NCI-H510A treated with DMSO at 0.1 percent for 48 hours (cell line): ENCODE measurements around the gene CTBP1.

Experiments used
- DNase-seq: peaks from one replicate; lab custom pipeline; 2025; lab: John Stamatoyannopoulos, UW

CTBP1 gene

GRCh38 chr4:1283711-1284110, 34.8 kb upstream of the CTBP1 start:
- no peak for DNase-seq

GRCh38 chr4:1279253-1279652, 30.3 kb upstream of the CTBP1 start:
- DNase-seq, result no peak

DNA sequence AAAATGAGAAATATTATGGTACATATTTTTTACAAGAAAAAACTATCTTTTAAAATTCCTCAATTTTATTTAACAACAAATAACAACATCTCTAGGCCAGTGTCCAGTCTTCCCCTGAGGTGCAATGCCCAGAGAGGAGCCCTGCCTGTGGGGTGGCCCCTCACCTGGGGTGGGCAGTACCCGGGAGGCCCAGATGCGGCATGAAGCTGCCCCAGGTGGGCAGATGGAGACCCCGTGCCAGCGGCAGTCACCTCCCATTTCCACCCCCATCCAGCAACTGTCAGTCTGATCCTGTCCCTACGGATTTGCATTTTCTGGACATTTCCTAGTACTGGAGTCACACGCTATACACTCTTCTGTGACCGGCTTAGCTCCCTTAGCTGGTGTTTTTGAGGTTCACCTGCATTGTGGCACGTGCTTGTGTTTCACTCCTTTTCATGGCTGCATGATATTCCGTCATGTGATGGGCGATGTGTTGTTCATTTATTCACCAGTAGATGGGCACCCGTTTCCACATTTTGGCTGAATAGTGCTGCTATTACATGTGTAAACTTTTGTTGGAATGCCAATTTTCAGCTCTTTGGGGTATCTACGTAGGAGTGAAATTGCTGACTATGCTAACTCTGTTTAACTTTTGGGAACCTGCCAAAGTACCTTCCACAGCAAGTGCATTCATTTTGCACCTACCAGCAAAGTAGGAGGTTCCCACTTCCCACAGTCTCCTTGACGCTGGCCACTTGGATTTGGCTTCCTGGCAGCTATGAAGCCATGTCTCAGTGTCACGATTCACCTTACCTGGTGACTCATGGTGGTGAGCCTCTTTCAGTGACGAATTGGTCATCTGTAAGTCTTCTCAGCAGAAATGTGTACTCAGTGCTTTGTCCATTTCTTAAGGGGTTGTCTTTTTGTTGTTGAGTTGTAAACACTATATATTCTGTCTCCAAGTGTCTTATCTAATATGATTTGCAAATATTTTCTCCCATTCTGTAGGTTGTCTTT, 29.0 kb upstream of the CTBP1 start:
- DNase-seq, result no peak

- no peak for DNase-seq
Observed at GRCh38 chr4:1276984-1277383, 28.1 kb upstream of the CTBP1 start.

DNA sequence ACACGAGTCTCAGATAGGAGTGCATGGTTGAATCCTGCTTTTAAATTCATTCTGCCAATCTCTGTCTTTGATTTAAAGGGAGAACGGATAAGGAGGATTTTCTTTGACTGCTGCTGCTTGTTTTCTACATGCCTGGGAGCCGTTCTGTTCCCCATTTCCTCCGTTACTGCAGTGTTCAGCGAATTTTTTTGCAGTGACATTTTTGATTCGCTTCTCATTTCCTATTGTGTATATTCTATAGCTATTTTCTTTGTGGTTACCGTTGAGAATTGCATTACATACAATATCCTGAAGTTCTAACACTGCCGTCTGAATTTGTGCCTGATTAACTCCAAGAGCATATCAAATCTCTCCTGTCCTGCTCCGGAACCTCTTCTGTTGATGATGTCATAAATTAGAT, 25.9 kb upstream of the CTBP1 start:
- DNase-seq, result no peak

DNA sequence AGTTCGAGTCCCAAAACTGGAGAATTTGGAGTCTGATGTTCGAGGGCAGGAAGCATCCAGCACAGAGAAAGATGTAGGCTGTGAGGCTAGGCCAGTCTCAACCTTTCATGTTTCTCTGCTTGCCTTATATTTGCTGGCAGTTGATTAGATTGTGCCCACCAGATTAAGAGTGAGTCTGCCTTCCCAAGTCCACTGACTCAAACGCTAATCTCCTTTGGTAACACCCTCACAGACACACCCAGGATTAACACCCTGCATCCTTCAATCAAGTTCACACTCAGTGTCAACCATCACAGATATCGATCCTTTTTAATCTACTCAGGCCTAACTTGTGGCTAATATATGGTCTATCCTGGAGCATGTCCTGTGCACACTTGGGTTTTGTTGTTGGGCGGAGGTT, 22.8 kb upstream of the CTBP1 start:
- DNase-seq, result no peak

- DNase-seq, result no peak
Observed at GRCh38 chr4:1269209-1269608, 20.3 kb upstream of the CTBP1 start.

DNA sequence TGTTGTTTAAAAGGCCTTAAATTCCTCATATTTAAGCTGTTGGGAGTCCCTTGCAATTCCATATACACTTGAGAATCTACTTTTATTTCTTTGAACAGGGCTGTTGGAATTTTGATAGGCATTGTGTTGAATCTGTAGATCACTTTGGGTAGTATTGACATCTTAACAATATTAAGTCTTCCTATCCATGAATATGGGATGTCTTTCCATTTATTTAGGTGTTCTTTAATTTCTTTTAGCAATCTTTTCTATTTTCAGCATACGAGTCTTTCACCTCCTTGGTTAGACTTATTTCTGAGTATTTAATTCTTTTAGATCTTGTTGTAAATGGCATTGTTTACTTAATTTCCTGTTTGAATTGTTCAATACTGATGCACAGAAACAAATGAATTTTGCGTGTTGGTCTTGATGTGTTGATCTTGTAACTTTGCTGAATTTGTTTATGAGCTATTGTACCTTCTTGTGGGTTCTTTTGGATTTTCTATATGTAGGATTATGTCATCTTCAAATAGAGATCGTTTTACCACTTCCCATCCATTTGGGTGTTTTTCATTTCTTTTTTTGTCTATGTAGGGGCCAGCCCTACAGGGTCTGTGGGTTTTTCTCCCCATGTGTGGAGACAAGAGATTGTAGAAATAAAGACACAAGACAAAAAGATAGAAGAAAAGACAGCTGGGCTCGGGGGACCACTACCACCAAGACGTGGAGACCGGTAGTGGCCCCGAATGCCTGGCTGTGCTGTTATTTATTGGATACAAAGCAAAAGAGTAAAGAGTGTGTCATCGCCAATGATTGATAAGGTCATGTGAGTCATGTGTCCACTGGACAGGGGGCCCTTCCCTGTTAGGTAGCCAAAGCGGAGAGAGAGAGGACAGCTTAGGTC, 18.2 kb upstream of the CTBP1 start:
- DNase-seq, result no peak

GRCh38 chr4:1265351-1265750, 16.4 kb upstream of the CTBP1 start:
- no peak for DNase-seq

- no peak for DNase-seq
Observed at GRCh38 chr4:1264942-1265341, 16.0 kb upstream of the CTBP1 start.

GRCh38 chr4:1261107-1261928, 12.4 kb upstream of the CTBP1 start:
- DNase-seq, result no peak

DNA sequence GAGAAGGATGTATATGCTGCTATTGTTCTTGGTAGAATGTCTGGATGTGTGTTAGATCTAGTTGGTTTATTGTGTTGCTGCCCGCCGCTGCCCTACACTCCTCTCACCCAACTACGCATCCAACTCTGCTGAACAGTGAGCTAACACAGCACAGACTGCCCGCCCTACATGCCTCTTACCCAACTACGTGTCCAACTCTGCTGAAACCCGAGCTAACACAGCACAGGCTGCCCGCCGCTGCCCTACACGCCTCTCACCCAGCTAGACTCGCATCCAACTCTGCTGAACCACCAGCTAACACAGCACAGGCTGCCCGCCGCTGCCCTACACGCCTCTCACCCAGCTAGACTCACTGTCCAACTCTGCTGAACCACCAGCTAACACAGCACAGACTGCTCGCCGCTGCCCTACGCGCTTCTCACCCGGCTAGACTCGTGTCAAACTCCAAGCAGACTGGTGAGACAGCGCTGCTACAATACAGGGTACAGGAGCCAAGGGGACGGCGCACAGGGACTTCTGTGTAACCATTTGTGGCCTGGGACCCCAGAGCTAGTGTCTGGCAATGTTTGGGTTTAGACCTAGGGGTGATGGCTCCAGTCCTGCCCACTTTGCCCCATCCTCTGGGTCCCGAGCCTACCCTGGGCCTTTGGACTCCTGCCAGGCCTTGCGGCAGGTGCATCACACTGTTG, 11.6 kb upstream of the CTBP1 start:
- peak; percentile 4 for DNase-seq

DNA sequence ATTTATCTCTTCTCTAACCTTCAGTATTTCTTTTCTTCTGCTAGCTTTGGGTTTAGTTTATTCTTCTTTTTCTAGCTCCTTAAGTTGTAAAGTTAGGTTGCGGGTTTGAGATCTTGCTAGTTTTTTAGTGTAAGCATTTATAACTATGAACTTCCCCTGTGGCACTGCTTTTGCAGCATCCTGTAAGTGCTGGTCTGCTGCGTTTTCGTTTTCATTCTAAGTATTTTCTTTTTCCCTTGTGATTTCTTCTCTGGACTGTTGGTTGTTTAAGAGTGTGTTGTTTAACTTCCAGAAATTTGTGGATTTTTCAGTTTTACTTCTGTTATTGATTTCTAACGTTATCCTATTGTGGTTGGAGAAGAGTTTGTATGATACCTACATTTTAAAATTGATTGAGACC, 11.0 kb upstream of the CTBP1 start:
- no peak for DNase-seq

DNA sequence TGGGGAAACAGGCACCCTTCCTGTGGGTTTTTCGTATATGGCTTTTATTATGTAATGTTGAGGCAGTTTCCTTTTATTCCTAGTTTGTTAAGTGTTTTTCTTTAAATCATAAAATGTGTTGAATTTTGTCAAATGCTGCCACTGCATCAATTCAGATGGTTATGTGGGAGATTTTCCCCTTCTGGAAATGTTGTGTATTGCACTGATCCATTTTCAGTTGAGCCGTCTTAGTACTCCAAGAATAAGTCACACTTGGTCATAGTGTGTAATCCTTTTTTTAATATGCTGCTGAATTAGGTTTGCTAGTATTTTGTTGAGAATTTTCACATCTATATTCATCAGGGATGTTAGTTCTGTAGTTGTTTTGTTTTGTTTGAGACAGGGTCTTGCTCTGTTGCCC, 9.5 kb upstream of the CTBP1 start:
- DNase-seq, result no peak

DNA sequence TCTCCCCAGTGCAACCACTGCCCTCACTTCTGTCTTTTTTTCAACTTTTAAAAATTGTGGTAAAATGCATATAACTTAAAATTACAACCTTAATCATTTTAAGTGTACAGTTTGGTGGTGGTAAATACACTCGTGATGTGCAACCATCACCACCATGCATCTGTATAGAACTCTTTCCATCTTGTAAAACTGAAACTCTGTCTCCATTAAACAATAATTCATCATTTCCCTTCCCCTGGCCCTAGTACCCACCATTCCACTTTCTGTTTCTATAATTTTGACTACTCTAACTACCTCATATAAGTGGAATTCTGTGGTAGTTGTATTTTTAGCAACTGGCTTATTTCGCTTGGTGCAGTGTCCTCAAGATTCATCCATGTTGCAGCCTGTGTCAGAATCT, 6.8 kb upstream of the CTBP1 start:
- DNase-seq, result no peak

- DNase-seq, result no peak
Observed at GRCh38 chr4:1255151-1255550, 6.2 kb upstream of the CTBP1 start.

DNA sequence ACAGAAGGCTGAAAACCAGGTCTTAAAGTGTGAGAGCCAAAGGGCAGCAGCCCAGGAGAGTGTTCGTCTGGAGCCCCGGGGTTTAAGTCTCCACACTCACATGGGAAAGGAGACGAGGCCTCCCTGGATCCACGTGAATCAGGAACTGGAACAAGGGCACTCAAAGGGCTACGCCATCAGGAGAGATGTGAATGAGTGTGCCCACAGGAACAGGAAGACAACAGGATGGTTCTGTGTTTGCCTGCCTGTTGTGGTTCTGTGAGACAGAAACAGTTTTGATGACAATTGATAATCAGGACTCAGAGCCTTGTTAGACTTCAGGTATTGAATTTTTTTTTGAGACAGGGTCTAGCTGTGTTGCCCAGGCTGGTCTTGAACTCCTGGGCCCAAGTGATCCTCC, 4.9 kb upstream of the CTBP1 start:
- no peak for DNase-seq

DNA sequence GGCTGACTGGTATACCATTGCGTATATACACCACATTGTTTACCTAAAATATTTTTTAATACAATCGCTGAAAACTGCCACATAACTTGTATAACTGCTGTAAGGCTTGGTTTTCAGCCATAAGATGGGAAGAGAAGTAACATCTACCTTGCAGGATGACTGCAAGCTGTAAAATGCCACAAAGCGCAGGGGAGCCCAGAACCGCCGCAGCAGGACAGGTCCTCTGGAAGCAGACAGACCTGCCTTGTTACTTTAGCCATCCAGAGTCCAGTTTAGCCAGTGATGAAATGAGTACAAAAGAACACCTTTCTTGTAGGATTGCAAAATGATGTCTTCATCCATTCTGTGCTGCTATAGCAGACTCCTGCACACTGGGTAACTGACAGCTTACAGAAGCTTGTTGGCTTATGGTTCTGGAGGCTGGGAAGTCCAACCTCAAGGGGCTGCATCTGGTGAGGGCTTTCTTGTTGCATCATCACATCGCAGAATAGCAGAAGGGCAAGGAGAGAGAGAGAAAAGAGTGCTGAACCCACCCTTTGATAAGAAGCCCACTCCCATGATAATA, 4.1 kb upstream of the CTBP1 start:
- DNase-seq, result no peak

GRCh38 chr4:1251773-1252066, 2.8 kb upstream of the CTBP1 start:
- DNase-seq, result no peak

GRCh38 chr4:1250921-1251772, 2.2 kb upstream of the CTBP1 start:
- DNase-seq, result no peak

DNA sequence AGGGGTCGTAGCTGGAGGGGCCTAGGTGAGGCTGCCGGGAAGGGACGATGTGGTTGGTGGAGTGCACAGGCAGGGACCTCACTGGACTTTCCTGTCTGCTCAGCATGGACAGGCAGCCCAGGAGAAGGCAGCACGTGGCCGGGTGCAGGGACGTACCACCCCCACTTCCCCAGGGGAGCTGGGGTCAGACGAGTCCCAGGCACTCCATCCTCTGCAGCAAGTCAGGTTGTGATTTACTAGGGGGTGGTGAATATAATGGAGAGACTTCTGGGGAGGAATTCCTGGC, 1.5 kb upstream of the CTBP1 start:
- DNase-seq, result no peak
